T1000 (cell line): ENCODE results near the gene NUP214.
"Not testable (repeated sequence)": the region's sequence is repeated elsewhere in the genome, so short reads cannot be mapped to it uniquely, and the experiment has no call there.

ENCODE experiments used
- DNase-seq: peaks from one replicate; lab custom pipeline; 2025; ENCODE audit warnings: mixed read lengths; lab: John Stamatoyannopoulos, UW

The NUP214 gene

GRCh38 chr9:131116281-131117120, 8.9 kb upstream of the NUP214 start:
- DNase-seq, result no peak

DNA sequence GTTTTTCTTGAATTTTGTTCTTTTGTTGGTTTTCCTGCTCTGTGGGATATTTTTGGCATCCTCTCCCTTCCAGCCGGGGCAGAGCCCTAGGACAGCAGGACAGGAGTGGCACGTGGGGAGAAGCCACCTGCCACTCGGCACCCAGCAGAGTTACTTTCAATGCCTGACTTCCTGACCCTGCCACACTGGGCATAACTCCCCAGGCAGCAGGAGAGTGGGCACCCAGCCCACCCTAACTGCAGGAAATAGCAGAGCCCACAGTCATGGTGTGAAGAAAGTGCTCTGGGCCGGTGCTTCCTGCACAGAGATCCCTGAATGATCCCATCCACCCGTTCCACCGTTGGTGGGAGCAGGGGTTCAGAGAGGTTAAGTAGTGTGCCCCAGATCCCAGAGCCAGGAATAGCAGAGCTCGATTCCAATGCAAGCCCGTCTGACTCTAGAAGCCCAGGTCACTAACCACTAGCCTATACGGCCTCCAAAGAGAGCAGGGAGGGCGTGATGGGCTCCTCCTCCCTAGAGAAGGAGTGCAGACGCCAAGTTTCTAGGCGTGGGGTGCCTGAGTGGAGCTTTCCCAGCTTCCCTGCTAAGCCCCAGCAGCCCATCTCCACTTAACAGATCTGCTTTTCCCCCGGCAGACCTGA, 8.1 kb upstream of the NUP214 start:
- no peak for DNase-seq

- no peak for DNase-seq
Measured at GRCh38 chr9:131117762-131118145, 7.6 kb upstream of the NUP214 start.

GRCh38 chr9:131119600-131119999, 5.8 kb upstream of the NUP214 start:
- no peak for DNase-seq

DNA sequence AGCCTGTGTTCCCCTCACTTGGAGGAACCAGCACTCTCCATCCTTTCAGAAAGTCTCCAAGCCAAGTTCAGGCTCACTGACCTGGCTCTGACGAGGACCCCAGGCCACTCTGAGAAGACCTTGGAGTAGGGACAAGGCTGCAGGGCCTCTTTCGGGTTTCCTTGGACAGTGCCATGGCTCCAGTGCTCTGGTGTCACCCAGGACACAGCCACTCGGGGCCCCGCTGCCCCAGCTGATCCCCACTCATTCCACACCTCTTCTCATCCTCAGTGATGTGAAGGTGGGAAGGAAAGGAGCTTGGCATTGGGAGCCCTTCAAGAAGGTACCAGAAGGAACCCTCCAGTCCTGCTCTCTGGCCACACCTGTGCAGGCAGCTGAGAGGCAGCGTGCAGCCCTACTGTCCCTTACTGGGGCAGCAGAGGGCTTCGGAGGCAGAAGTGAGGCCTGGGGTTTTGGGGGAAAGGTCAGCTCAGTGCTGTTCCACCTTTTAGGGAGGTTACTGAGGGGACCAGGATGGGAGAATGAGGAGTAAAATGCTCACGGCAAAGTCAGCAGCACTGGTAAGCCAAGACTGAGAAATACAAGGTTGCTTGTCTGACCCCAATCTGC, 4.7 kb upstream of the NUP214 start:
- DNase-seq, result no peak

DNA sequence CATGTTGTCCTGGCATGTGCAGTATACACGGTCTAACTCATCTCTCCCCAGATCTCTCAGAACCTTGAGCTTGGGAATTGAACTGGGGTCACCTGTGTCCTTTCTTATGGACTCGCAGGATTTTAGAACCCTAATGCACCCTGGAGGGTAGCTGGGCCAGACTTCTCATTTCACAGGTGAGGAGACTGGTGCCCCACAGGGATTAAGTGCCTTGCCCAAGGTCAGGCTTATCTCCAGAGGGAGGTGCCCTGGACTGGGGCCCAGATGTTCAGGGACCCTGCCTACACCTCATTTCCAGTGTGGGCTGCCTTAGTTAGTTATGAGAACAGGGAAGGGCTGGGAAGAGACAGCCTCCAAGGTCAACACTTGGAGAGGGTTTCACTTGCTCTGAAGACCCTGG, 4.0 kb upstream of the NUP214 start:
- DNase-seq, result no peak

- no peak for DNase-seq
Measured at GRCh38 chr9:131122158-131122557, 3.2 kb upstream of the NUP214 start.

GRCh38 chr9:131125038-131125287, 423 bp upstream of the NUP214 start:
- DNase-seq, result no peak

DNA sequence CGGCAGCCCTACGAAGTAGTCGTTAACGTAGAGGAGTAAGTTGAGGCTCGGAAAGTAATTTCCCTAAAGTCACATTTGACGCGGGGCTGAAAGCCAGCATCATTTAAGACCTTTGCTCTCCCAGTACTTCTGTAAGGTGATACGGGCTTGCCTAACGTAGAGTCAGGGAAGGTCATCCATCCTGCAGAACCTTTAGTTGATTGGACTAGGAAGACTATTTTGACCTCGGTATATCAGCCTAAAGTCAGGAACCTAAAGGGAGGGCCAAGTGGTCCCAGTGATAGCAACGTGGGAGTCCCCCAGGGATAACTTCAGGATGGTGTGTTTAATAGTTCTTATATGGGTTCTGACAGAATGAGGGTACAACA, 657 bp downstream of the NUP214 start:
- DNase-seq, result no peak

DNA sequence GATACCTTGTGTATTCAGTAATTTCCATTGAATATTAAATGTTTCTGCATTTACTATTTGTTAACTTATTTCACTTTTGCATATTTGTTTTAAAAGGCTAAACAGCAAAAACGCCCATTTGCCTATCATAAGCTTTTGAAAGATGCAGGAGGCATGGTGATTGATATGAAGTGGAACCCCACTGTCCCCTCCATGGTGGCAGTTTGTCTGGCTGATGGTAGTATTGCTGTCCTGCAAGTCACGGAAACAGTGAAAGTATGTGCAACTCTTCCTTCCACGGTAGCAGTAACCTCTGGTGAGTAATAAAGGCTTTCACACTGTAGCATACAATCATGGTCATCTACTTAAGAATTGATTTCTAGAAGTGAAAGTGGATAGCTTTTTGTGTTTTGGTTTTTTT, 3.8 kb downstream of the NUP214 start:
- DNase-seq, result no peak

DNA sequence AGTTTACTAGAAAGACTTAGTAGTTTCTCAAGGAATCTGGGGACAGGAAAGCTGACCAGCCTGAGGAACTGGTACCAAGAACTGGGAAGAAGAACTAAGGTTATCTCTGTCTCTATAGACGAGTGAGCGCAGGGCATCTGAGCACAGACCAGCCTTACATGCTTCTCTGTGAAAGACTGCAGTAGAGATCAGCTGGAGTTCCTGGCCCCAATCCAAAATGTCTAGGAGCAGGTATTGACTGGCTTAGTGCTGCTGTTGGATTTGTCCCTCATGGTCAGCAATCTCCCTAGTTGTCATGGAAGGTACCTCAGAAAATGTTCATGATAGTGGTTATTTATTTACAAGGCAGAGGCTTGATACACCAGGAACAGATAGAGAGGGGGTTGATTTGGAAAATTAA, 13.3 kb downstream of the NUP214 start:
- no peak for DNase-seq

DNA sequence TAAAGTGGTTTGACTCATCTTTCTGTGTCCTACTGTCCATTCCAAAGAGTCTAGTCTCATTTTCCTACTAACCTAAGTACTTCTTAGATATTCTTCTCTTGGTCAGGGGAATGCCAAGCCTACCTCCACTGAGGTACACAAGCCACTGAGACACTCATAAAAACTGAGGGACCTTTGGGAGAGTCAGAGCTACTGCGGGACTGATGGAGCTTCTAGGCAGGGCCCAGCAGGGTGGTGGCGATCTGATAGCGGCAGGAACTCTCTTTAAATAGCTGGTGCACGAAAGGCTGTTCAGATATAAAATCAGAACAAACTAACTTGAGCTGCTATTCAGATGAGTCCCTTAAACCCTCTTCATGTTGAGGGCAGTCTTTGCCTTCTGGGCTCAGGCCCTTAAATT, 14.7 kb downstream of the NUP214 start:
- no peak for DNase-seq

DNA sequence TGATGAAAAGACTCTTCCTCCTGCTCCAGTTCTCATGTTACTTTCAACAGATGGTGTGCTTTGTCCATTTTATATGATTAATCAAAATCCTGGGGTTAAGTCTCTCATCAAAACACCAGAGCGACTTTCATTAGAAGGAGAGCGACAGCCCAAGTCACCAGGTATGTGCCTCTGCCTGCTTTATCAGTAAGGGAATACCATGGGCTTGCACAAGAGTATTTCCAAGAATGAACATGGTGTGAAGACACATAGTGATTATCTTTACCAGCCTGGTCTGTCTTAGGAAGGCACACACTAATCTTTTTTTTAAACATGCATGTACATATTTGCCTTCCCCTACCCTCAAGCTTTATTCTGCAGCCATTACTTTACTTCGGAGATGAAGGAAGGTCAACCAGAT, 15.2 kb downstream of the NUP214 start:
- no peak for DNase-seq

DNA sequence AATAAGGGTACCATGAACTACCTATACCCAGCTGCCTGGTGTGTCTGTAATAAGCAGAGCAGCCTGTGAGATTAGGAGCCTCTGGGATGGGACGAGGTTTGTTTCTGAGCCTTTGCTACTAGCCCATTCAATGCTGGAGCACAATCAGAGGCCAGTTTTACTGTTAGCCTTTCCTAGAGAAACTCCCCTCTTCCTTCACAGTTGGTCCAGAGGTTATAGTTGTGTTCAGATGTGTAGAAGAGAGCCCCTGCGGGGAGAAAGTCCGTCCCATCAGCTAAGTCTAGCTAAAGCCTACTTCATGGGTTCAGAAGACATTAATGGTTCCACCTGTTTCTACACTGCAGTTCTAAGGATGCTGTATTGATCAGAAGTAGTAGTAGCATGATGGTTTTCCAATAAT, 16.8 kb downstream of the NUP214 start:
- no peak for DNase-seq

DNA sequence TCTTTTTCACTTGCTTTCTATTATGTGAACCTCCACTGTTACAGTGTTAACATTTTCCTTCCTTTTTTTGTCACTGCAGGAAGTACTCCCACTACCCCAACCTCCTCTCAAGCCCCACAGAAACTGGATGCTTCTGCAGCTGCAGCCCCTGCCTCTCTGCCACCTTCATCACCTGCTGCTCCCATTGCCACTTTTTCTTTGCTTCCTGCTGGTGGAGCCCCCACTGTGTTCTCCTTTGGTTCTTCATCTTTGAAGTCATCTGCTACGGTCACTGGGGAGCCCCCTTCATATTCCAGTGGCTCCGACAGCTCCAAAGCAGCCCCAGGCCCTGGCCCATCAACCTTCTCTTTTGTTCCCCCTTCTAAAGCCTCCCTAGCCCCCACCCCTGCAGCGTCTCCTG, 18.8 kb downstream of the NUP214 start:
- DNase-seq, result no peak

DNA sequence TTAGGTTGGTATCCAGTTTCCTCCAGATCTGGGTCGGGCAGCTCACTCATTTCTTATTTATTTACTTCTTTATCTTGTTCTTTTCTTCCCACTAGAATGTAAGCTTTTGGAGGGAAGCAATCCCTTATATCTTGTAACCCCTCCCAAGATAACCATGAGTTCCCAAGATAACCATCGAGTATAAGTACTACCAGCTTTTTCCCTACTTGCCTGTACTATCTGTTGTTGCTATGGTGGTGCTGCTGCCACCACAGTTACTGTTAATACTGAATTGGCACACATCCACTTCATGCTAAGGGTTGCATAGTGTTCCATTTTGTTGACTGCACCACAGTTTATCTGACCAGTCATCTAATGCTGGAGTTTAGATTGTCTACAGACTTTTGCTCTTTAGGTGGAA, 19.9 kb downstream of the NUP214 start:
- DNase-seq, result no peak

- DNase-seq, result no peak
Measured at GRCh38 chr9:131146186-131146585, 20.8 kb downstream of the NUP214 start.

GRCh38 chr9:131148276-131148675, 22.9 kb downstream of the NUP214 start:
- no peak for DNase-seq

GRCh38 chr9:131148966-131149687, 23.7 kb downstream of the NUP214 start:
- no peak for DNase-seq

DNA sequence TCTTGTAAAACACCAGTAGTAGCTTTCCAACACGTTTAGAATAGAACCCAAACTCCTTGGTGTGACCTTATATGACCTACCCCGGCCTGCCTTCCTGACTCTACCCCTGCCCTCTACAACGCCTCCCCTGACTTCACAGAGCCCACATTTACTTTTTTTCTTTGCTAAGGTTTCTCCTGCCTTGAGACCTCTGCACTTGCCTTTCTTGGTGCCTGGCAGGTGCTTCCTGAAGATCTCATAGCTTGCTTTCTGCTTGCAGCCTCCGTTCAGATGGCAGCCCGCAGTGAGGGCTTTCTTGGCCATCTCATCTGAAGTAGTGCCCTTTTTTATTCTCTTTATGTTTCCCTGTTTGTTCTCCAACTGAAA, 24.3 kb downstream of the NUP214 start:
- no peak for DNase-seq

- no peak for DNase-seq
Measured at GRCh38 chr9:131153595-131153994, 28.2 kb downstream of the NUP214 start.

GRCh38 chr9:131158673-131159072, 33.3 kb downstream of the NUP214 start:
- not testable (repeated sequence) for DNase-seq
